ENCODE data around the gene SLC35F3. TPM values are rescaled to one million over a fixed set of nuclear protein-coding genes. Genes with fewer than 3 reads are reported as not detected.

The SLC35F3 gene
- total and polyA plus RNA-seq, 2 experiments from 2014 or later = 1.0 to 3.2 TPM

DNA sequence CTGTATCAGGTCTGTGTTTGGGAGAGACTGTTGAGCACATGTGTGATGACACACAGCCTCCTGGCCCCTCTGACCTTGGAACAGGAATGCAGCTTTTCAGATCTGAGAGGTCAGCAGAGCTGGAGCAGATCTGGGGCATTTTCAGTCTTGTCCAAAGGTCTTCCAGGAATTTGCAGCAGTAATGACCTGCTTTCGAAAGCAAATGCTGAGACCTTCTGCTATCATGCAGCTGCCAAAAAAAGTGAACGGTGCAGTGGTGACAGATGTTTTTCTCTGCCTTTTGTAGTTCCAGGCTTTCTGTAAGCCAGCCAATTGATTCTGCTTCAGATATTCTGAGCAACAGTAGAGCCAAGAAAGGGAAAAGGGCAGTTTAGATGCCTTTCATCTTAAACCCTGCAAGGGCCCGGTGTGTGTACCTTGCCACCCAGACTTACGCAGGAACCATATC lies 331.0 kb downstream of the SLC35F3 start:
- Histone ChIP-seq H3K79me2 (replicated peaks; ENCODE audit: insufficient read depth) (no peaks in the 10 kb centered on the region), H3K27ac (ENCODE audit: low read depth) (no peak overlapping the region), H3K36me3 (ENCODE audit: insufficient read depth) (no peaks in the 10 kb centered on the region), H3F3A (replicated peaks; ENCODE audit: low read depth) (no peaks in the 10 kb centered on the region), H3K9me2 (ENCODE audit: insufficient read depth) (no peaks in the 10 kb centered on the region), H4K20me1 (replicated peaks; ENCODE audit: insufficient read depth) (no peaks in the 10 kb centered on the region), H3K4me3 (no peak overlapping the region), H3K4me1 (ENCODE audit: insufficient read depth) (no peaks in the 10 kb centered on the region), H3K27me3 (ENCODE audit: insufficient read depth) (no peaks in the 10 kb centered on the region), H3K4me2 (no peak overlapping the region), H2AFZ (no peak overlapping the region)
- Mint-ChIP-seq H3K4me1 (peaks cover 11% of the 10 kb centered on the region), H3K4me3 (no peak overlapping the region), H3K27me3 (ENCODE audit: insufficient read depth, low read depth, poor library complexity) (peaks cover 10% of the 10 kb centered on the region), H3K9me3 (no peaks in the 10 kb centered on the region), H3K27ac (no peak overlapping the region), H3K36me3 (ENCODE audit: low read depth) (no peaks in the 10 kb centered on the region)
- TF ChIP-seq EZH2 (IDR thresholded peaks at IDR 0.05; ENCODE audit: low read depth, unreplicated experiment) (no peak), ZNF331 (CRISPR knock-in tag; IDR thresholded peaks at IDR 0.05; ENCODE audit: low read depth) (no peak), ZNF114 (CRISPR knock-in tag; IDR thresholded peaks at IDR 0.05) (no peak), JUNB (IDR thresholded peaks at IDR 0.05; ENCODE audit: unreplicated experiment) (no peak), NANOG (IDR thresholded peaks at IDR 0.05; ENCODE audit: borderline replicate concordance) (no peak), STAT1 (IDR thresholded peaks at IDR 0.05; ENCODE audit: unreplicated experiment) (no peak), CREB1 (CRISPR knock-in tag; IDR thresholded peaks at IDR 0.05; ENCODE audit: low read depth) (no peak)
- TF ChIP-seq, protein P1, sequence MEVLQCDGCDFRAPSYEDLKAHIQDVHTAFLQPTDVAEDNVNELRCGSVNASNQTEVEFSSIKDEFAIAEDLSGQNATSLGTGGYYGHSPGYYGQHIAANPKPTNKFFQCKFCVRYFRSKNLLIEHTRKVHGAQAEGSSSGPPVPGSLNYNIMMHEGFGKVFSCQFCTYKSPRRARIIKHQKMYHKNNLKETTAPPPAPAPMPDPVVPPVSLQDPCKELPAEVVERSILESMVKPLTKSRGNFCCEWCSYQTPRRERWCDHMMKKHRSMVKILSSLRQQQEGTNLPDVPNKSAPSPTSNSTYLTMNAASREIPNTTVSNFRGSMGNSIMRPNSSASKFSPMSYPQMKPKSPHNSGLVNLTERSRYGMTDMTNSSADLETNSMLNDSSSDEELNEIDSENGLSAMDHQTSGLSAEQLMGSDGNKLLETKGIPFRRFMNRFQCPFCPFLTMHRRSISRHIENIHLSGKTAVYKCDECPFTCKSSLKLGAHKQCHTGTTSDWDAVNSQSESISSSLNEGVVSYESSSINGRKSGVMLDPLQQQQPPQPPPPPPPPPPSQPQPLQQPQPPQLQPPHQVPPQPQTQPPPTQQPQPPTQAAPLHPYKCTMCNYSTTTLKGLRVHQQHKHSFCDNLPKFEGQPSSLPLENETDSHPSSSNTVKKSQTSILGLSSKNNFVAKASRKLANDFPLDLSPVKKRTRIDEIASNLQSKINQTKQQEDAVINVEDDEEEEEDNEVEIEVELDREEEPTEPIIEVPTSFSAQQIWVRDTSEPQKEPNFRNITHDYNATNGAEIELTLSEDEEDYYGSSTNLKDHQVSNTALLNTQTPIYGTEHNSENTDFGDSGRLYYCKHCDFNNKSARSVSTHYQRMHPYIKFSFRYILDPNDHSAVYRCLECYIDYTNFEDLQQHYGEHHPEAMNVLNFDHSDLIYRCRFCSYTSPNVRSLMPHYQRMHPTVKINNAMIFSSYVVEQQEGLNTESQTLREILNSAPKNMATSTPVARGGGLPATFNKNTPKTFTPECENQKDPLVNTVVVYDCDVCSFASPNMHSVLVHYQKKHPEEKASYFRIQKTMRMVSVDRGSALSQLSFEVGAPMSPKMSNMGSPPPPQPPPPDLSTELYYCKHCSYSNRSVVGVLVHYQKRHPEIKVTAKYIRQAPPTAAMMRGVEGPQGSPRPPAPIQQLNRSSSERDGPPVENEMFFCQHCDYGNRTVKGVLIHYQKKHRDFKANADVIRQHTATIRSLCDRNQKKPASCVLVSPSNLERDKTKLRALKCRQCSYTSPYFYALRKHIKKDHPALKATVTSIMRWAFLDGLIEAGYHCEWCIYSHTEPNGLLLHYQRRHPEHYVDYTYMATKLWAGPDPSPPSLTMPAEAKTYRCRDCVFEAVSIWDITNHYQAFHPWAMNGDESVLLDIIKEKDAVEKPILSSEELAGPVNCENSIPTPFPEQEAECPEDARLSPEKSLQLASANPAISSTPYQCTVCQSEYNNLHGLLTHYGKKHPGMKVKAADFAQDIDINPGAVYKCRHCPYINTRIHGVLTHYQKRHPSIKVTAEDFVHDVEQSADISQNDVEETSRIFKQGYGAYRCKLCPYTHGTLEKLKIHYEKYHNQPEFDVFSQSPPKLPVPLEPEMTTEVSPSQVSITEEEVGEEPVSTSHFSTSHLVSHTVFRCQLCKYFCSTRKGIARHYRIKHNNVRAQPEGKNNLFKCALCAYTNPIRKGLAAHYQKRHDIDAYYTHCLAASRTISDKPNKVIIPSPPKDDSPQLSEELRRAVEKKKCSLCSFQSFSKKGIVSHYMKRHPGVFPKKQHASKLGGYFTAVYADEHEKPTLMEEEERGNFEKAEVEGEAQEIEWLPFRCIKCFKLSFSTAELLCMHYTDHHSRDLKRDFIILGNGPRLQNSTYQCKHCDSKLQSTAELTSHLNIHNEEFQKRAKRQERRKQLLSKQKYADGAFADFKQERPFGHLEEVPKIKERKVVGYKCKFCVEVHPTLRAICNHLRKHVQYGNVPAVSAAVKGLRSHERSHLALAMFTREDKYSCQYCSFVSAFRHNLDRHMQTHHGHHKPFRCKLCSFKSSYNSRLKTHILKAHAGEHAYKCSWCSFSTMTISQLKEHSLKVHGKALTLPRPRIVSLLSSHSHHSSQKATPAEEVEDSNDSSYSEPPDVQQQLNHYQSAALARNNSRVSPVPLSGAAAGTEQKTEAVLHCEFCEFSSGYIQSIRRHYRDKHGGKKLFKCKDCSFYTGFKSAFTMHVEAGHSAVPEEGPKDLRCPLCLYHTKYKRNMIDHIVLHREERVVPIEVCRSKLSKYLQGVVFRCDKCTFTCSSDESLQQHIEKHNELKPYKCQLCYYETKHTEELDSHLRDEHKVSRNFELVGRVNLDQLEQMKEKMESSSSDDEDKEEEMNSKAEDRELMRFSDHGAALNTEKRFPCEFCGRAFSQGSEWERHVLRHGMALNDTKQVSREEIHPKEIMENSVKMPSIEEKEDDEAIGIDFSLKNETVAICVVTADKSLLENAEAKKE (CRISPR knock-in tag; IDR thresholded peaks at IDR 0.05) = no peak
- TF ChIP-seq, protein P2, sequence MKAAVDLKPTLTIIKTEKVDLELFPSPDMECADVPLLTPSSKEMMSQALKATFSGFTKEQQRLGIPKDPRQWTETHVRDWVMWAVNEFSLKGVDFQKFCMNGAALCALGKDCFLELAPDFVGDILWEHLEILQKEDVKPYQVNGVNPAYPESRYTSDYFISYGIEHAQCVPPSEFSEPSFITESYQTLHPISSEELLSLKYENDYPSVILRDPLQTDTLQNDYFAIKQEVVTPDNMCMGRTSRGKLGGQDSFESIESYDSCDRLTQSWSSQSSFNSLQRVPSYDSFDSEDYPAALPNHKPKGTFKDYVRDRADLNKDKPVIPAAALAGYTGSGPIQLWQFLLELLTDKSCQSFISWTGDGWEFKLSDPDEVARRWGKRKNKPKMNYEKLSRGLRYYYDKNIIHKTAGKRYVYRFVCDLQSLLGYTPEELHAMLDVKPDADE (IDR thresholded peaks at IDR 0.05) = no peak
- TF ChIP-seq, protein P3, sequence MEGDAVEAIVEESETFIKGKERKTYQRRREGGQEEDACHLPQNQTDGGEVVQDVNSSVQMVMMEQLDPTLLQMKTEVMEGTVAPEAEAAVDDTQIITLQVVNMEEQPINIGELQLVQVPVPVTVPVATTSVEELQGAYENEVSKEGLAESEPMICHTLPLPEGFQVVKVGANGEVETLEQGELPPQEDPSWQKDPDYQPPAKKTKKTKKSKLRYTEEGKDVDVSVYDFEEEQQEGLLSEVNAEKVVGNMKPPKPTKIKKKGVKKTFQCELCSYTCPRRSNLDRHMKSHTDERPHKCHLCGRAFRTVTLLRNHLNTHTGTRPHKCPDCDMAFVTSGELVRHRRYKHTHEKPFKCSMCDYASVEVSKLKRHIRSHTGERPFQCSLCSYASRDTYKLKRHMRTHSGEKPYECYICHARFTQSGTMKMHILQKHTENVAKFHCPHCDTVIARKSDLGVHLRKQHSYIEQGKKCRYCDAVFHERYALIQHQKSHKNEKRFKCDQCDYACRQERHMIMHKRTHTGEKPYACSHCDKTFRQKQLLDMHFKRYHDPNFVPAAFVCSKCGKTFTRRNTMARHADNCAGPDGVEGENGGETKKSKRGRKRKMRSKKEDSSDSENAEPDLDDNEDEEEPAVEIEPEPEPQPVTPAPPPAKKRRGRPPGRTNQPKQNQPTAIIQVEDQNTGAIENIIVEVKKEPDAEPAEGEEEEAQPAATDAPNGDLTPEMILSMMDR (conservative IDR thresholded peaks at IDR 0.05; ENCODE audit: low read depth in 2 of 2) = no peak
- ATAC-seq = no peak
- no peak for DNase-seq (ENCODE audit: low spot score)
